GM21381 (cell line): ENCODE measurements around the gene RSU1.

Source experiments
- ATAC-seq: cut with Tn5 transposase; IDR thresholded peaks from one replicate; pipeline ENCODE4 v1.9.1; 2021; ENCODE audit warnings: mild to moderate bottlenecking, moderate library complexity; ENCODE audit not compliant: unreplicated experiment

RSU1 gene

DNA sequence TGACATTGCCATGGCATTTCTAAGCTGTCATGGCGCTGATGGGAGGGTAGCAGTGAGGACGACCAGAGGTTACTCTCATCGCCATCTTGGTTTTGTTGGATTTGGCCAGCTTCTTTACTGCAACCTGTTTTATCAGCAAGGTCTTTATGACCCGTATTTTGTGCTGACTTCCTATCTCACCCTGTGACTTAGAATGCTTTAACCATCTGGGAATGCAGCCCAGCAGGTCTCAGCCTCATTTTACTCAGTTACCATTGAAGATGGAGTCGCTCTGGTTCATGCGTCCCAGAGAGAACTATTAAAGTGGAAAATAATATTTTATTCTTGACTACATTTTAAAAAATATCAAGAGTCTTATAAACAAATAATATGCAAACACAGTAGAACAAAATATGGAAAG is 131.7 kb downstream of the RSU1 start:
- no peak for ATAC-seq

DNA sequence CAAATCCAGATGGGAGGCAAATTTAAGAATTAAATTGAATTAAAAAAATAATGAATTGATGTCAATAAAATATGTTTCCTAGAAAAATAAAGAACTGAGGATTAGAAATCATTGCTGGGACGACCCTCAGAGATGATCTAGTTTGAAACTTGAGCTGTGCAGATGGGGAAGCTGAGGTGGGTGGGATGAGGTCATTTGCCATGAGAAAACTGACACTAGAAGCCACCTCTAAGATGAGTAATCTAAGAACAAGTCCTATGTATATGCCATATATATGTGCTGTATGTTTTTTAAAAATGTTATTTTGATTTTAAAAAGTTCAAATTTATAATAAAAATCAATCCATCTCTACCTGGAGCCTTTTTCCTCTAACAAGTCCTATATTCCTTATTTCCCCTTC is 135.7 kb downstream of the RSU1 start:
- ATAC-seq: no peak

DNA sequence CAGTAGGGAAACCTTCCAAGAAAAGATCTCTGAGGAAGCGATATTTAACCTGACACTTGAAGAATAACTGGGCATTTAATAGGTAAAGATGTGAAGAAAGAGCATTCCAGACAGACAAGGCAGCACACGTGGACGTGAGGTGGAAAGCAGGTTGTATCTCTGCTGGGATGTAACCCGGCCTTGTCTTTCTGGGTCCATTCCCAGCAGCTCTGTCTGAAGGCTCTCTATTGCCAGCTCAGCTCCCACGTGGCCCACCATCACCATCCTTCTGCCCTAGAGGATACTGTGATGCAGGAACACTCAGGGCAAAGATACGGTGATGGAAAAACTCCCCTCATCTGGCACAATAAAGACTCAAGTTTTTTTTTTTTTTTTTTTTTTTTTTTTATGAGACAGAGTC is 137.7 kb downstream of the RSU1 start:
- no peak for ATAC-seq

DNA sequence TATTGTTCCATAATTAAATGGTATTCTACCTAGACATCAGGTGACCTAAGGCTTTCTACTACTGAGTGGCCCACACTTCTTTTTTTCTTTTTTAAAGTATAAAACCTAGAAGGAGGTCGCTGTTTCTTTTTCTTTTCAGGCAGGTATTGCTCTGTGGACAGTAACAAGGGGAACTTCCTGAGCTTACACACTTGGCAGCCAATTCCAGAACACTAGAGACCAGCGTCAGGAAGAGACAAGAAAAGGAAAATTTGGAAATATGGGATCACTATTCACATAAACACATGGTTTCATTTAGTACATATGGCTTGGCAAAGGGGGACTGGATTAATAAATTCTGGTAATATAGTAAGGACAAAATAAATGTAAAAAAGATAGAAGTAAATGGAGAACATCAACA is 141.9 kb downstream of the RSU1 start:
- no peak for ATAC-seq

DNA sequence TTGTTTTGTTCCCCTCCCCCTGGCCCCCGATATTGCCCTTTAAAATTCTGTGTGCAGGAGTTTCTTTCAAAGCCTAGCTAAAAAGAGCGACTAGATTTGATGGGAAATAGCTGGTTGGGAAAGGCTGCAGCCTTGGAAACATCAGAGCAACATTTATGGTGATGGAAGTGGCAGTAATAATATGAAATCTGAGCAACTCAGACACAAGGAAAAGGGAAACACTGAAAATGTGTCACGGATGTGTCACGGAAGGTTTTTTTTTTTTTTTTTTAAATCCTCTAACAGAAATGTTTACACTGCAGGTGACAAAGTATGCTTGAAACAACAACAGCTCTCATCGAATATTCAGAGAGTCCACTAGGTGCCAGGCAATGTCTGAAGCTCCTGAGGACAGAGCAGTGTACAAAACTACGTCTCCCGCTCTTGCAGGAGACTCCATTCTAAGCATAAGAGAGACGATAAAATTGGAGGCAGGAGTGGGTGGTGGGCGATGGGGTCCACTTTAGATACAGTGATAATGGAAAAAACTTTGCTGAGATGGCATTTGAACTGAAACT is 143.0 kb downstream of the RSU1 start:
- no peak for ATAC-seq

DNA sequence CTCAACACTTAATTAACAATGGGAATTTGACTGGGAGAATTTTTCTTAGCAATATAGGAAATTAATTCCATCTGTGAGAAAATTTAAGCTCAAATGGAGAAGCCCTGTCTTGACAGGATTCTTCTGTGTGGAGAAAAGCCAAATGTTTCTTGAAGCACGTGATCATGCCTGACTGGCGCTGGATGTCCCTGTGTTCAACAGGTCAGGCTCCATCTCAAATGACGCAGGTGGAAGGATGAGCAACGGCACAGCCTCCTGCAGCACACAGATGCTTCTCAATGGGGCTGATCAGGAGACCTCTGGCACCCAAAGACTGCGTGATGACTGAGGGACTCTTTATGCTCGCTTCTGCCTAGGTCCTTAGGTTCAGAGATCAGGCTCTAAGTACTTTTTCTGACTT is 143.8 kb downstream of the RSU1 start:
- ATAC-seq: no peak

DNA sequence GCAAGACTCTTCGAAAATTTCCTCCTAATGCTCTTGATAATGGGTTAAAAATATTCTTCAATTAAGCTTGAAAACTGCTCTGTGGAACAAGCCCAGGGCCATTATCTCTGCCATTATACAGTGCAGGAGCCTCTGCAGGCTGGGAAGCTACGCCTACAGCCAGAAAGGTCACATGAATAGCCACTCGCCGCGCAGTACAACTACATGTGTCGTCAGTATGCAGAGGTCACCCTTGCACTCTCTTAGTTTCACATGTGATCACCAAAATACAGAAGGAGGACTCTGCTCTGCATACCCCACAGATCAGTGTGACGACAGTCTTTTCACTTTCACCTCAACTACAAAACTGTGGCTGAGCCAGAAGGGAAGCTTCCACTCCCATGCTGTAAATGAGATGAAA is 153.8 kb downstream of the RSU1 start:
- ATAC-seq: no peak

DNA sequence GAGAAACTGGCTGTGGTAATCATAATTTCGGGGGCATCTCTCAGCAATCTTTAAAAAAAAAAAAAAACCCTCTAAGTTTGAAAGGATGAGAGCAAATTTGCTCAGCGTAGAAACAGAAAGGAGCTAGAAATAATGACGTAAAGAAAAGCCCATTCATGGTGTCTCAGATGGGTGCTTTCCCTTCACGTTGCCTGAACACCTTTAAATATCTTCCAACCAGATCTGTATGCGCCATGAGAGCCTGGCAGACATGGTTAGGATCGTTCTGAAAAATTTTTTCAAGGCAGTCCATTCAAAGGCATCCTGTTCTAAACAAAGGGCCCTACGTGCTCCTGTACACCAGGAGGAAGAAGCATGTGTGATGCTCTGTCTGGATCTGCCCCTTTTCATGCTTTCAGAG is 154.3 kb downstream of the RSU1 start:
- ATAC-seq: no peak

DNA sequence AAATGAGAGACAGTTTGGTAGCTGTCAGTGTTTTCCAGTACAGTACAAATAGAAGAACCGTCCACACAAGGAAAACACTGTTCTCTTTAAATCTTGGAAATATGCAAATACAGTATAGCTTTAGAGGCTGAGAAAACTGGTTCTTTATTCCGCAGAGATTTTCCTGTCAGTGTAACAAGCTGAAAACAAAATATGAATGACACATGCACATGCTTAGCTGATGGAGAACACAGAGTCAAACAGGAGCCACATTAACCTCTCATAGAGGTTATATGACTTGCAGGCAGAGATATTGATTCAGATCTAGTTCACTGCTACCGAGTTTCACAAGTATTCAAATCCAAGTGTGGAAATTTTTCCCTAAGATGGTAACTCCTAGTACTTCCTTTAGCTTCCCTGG is 160.3 kb downstream of the RSU1 start:
- no peak for ATAC-seq

DNA sequence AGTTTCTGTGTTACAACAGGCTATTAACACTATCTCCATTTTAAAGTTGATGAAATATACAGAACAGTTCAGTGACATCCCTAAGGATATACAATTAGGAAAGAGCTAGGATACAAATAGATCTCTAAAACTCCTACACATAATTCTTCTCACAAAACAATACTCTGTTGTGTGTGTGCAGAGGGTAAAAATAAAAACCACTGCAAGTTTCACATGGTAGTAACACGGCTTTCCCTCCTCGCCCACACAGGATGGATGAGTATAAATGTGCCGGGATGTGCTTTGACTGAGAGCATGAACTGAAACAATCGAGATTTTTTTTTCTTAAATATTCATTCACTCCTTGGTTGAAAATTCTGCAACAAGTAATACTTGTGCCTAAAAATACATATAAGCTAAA is 164.0 kb downstream of the RSU1 start:
- ATAC-seq: no peak

DNA sequence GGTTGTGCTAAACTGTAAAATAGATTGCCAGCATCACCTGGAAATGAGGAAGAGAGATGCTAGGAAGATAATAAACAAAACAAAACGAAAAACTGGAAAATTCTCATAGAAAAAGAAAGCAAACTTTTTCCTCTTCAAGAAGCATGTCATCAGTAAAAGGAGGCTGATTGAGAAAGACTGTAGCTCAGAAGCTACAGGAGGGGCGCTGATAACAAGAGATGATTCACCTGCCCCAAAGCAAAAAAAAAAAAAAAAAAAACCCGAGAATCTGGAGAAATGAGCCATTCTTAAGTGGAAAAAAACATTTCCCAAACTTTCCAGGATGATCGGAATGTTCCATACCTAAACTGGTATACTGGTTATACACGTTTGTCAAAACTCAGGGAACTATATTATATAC is 165.1 kb downstream of the RSU1 start:
- no peak for ATAC-seq

DNA sequence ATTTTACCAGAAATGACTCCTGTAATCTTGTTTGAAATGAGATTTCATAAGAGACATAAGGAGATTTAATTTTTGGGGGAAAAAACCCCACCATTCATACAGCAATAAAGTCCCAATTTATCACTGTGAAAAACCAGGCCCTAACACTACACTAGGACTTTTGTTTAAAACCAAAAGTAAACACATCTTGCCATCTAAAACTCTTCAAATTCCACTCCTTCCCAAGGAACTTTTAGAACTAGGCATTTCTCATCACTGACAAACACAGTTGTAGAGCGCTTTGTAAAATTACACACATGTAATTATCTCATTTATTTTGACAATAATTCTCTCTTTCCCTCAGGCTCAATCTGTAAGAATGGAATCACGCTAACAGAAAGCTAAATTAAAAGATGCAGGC is 167.5 kb downstream of the RSU1 start:
- ATAC-seq: no peak

DNA sequence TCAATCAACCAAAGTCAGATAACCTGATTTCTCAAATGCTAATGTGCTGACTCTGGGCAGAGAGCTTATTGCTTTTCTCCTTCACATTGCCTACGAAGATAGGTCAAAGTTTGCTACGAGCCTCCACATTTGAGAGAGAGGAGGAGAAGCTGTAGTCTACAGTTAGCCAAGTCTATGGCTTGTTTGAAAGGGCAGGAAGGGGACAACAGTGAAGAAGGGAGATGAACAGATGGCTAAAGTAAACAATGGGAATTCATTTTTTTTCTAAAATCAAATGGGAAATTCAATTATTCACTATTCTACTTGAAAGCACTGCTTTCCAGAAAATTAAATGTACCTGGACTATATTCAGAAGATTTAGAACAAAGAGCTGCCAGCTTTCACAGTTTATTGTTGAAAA is 168.9 kb downstream of the RSU1 start:
- no peak for ATAC-seq

DNA sequence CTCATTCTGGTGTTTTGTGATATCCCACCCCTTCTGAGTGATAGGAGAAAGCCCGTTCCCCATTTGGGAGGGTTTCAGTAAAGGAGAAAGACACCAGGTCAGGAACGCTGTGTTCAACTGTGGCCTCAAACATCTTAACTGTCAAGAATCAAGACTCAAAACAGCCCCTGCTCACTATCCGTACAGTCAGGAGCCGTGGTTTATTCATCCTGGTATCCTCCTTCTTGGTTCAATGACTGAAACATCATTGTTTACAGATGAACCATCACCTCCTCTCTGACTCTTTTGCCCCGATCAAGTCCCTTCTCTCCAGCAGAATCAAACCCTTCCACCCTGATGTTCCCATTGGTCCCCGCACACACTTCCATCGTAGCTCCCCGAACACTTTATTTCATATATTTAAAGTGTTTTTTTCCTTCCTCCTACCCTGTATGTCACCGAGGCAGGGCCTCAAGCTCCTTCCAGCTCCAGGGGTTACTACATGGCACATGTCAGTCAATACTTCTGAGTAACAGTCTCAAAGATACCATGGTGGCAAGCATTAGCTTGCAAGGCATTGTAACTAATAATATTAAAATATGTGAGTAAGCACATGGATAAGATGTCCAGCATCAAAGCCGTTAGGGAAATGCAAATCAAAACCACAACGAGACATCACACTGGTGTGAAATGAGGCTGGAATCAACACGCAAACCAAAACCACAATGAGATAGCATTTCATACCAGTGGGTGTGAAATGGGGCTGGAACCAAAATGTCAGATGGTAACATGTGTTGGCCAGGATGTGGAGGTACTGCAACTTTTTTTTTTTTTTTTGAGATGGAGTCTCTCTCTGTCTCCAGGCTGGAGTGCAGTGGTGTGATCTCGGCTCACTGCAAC is 170.8 kb downstream of the RSU1 start:
- no peak for ATAC-seq

DNA sequence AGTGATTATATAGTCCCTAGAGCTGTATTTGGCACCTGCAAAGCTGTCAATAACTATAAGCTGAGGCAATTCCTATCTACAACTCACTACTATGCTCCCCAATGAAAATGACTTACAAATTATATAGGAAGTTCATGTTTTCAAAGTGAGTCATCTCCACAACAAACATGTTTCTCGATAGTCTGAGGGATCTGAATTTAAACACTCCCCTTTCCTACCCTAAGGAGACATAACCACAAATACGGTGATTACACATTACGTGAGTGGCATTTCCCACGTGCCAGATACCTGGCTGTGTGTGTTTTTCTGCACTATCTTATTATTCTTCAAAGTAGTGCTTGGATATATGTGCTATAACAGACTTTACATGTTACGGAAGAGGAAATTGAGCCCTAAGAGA is 173.1 kb downstream of the RSU1 start:
- no peak for ATAC-seq

DNA sequence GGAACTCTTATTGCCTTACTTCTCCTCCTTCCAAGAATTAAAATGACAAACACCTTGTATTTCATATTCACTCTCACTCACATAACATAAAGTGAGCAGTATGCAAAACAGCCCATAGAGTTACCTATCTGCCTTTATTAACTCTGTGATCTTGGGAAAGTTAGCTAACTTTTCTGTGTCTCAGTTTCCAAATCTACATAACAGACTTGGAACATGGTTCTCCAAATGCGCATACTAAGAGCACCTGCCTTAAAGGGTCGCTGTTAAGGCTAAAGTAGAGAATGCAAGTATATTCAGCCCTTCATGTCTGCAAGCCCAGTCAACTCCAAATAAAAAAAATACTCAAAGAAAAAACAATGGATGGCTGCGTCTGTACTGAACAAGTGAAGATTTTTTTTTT is 173.7 kb downstream of the RSU1 start:
- ATAC-seq: no peak

DNA sequence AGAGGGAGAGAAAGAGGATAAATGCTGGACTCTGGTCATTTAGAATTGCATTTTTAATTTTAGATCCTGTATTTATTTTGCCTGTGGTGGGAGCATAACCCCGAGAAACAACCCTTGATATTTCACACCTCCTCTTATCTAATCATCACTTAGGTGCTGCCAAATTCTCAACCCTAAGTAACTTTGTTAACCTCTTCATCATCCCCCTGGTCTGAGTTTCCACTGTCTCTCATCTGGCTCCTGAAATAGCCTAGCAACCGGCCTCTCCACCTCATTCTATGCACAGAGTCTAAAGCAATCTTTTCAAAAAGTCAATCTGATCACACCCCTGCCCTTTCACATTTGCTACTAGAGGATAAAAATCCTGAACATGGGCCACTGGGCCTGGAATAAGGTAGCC is 177.1 kb downstream of the RSU1 start:
- ATAC-seq: no peak

DNA sequence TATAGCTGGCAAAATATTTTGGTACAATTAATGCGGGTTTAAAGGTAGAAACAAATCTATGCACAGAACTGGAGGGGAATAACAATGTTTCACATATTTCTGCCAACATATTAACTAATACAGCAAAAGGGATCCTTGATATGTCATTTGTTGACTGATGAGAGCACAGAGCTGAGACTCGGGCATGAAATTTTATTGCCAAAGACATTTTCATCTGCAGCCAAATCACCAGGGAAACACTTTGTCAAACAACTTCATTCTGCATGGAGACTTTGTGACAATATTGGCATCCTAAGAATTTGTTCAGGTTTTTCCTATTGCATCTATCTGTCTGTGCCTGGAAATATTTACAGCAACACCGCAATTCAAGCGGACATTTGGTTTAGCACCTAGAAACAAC is 177.8 kb downstream of the RSU1 start:
- ATAC-seq: no peak

DNA sequence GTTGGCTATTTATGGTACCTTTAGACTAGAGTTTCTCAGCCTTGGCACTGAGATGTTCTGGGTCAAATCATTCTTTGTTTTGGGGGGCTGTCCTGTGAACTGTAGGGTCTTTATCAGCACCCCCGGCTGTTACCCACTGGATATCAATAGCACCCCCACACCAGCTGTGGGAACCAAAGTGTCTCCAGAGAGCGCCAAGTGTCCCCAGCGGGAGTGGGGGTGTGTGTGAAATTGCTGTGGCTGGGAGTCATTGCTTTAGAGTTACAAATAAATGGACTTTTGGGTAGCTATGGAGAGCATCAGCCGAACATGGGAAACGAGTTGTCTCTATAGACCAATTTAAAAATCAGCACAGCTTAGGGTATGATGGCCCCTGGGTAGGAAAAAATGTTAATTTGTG is 184.2 kb downstream of the RSU1 start:
- no peak for ATAC-seq

DNA sequence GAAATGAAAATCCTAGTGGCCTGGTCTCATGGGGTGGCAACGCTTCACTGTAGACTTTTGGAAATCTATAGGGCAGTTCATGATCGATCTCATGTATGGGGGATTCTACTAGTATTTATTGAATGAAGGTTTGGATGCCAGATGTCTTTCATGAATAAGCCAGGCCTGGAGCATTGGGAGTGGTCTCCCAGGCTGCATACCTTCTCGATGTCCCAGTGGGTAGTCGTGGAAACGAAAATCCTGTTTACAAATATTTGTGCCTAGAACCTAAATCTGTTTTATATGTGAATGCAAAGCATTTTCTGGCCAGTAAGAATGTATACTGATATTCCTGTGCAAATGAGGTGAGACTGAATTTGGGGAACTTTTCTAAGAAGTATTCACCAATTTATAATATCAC is 190.5 kb downstream of the RSU1 start:
- ATAC-seq: no peak

DNA sequence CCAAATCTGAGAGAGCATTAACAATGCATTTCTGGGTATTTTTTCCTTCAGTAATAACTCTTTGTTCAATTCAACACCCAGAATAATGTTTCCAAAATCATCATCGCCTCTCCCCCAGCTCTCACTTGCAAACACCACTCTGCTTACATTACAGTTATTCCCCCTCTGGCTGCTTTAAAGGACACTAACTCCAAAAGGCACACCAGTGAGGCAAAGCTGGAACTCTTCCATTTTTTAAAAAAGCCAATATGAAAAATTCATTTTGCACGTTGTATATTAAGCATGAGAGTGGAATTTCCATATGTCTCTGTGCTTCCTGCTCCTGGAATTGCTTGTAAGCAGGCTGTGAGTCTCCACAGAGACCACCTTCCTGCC is 204.3 kb downstream of the RSU1 start:
- ATAC-seq: no peak

DNA sequence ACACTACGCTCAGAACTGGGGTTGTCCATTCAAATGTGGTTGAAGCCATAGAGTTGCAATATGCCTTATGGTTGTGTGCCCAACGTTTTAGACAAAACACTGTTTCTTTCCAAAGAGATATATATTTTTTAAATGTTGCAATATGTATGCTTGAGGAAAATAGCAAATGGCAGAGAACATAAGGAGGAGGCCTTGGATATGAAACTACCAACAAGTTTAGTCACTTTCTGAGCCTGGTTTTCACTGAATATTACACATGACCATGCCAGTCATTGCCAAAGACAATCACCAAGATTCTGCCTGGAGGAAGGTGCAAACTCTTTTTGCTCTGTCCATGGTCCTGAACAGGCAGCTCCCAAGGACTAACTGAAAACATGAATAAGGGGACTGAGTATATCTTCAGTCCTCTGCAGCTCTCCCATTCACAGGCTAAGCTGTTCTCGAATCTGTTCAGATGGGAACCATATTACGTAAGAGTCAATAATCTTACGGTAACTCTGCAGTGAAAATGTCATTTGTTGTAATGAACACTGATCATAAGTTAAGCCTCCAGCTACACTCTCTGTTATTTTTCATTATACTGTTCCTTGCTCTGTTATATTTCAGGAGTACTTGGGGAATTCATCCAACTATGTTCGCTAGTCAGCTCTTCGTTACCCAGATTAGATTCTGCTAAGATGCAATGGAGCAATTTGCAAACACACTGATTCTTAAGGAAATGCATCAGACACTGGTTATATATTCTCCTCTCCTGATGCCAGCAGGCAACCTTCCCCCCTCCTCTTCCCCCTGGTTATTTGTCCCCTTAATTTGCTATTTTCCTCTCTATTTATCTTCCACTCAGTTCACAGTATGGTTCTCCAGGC is 204.9 kb downstream of the RSU1 start:
- no peak for ATAC-seq
